ENCODE results near the gene TPSD1. TPM values are rescaled to one million over a fixed set of nuclear protein-coding genes. Genes with fewer than 3 reads are reported as not detected.
"Not testable (repeated sequence)": the region's sequence is repeated elsewhere in the genome, so short reads cannot be mapped to it uniquely, and the experiment has no call there.

The TPSD1 gene
- total and polyA plus RNA-seq, 2 experiments from 2014 or later: 0.17 TPM; not detected in 1

DNA sequence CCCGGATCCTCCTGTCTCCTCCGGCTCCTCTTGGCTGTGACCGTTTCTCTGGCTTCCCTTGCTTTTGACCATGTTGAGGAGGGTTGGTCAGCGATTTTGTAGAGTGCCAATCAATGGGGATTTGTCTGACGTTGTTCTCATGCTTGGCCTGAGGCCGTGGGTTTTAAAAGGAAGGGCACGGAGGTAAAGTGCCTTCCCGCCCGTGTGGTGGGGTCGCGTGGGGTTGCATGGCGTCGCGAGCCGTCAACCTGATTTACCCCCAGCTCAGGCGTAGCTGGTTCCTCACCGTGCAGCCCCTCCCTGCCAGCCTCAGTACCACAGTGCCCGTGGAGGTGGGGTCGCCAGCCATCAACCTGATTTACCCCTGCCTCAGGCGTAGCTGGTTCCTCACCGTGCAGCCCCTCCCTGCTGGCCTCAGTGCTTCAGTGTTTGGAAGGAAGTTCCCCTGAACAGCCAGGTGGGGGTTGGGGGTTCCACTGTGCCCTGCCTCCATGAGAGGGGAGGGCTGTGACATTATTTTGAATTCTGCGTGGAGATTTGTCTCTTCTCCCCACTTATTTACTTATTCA, 10.3 kb upstream of the TPSD1 start (continued):
- TF ChIP-seq, protein P1, sequence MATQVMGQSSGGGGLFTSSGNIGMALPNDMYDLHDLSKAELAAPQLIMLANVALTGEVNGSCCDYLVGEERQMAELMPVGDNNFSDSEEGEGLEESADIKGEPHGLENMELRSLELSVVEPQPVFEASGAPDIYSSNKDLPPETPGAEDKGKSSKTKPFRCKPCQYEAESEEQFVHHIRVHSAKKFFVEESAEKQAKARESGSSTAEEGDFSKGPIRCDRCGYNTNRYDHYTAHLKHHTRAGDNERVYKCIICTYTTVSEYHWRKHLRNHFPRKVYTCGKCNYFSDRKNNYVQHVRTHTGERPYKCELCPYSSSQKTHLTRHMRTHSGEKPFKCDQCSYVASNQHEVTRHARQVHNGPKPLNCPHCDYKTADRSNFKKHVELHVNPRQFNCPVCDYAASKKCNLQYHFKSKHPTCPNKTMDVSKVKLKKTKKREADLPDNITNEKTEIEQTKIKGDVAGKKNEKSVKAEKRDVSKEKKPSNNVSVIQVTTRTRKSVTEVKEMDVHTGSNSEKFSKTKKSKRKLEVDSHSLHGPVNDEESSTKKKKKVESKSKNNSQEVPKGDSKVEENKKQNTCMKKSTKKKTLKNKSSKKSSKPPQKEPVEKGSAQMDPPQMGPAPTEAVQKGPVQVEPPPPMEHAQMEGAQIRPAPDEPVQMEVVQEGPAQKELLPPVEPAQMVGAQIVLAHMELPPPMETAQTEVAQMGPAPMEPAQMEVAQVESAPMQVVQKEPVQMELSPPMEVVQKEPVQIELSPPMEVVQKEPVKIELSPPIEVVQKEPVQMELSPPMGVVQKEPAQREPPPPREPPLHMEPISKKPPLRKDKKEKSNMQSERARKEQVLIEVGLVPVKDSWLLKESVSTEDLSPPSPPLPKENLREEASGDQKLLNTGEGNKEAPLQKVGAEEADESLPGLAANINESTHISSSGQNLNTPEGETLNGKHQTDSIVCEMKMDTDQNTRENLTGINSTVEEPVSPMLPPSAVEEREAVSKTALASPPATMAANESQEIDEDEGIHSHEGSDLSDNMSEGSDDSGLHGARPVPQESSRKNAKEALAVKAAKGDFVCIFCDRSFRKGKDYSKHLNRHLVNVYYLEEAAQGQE (IDR thresholded peaks at IDR 0.05; ENCODE audit: unreplicated experiment): no peak

DNA sequence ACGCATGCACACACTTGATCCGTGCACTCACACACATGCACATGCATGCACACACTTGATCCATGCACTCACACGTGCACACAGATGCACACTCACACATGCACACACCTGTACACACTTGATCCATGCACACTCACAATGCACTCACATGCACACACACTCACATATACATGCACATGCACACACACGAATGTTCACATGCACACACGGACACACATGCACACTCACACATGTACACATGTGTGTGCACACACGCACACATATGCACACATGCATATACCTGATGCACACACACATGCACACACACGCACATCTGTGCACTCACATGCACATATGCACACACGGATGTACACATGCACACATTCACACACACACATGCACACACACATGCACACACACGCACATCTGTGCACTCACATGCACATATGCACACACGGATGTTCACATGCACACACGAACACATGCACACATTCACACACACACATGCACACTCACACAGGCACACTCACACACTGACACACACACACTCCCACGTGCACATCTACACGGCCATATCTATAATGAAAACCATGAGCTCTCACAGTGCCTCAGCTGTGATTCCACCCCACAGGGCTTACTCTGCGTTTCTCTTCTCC, 7.8 kb upstream of the TPSD1 start:
- H3K27ac Mint-ChIP-seq: not testable (repeated sequence)

DNA sequence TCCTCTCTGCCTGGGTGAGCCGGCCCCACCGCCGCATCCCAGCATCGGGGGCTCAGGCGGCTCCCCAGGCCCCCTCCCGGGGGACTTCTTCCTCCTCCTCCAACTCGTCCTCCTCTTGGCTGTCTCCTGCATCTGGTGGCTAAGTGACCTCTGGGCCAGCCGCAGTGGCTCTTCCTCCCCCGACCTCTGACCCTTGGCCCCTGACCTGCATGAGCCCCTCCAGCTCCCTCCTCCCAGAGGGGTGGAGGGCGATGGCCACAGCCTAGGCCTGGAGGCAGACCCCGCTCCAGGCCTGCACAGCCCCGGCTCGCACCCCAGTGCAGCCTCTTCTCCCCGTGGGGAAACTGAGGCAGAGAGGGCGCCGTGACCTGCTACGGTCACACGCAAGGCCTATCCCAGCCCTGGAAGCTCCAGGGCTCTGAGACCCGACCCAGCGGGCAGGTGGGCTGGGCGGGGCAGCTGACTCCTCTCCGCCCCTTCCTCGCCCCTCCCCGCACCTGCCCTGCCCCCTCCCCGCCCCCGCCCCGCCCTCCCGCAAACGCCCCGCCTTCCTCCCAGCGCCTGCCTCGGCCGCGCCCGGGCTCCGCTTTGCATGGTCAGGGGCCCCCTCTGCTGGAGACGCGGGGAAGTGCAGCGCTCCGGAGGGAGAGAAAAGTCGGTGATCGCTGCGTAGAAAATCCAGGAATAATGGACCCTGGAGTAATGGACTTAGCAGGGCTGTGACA, 6.7 kb upstream of the TPSD1 start:
- peak; percentile 71 for ATAC-seq
- not testable (repeated sequence) for H3K27ac Mint-ChIP-seq; H4K20me1 ChIP-seq (replicated peaks; ENCODE audit: insufficient read depth); DNase-seq (ENCODE audit: low spot score); H3F3A ChIP-seq (replicated peaks; ENCODE audit: low read depth); H3K79me2 ChIP-seq (replicated peaks; ENCODE audit: insufficient read depth); H3K4me1 Mint-ChIP-seq; H3K4me1 ChIP-seq (ENCODE audit: insufficient read depth); H3K27ac ChIP-seq (ENCODE audit: low read depth); H3K4me2 ChIP-seq; H3K36me3 ChIP-seq (ENCODE audit: insufficient read depth); H3K4me3 ChIP-seq; H2AFZ ChIP-seq; H3K9me2 ChIP-seq (ENCODE audit: insufficient read depth); H3K4me3 Mint-ChIP-seq; H3K36me3 Mint-ChIP-seq (ENCODE audit: low read depth); H3K9me3 Mint-ChIP-seq
- H3K27me3 ChIP-seq (ENCODE audit: insufficient read depth): peaks cover 19% of the 10 kb centered on the region; the same call in 1 of the 2 replicates
- H3K27me3 Mint-ChIP-seq (ENCODE audit: insufficient read depth, low read depth, poor library complexity): peaks cover 17% of the 10 kb centered on the region

More for the DNA sequence above, 7.8 kb upstream of the TPSD1 start:
- H3K36me3 Mint-ChIP-seq (ENCODE audit: low read depth); H3K9me3 Mint-ChIP-seq; H3F3A ChIP-seq (replicated peaks; ENCODE audit: low read depth); H4K20me1 ChIP-seq (replicated peaks; ENCODE audit: insufficient read depth); DNase-seq (ENCODE audit: low spot score); H3K4me1 Mint-ChIP-seq; H3K9me2 ChIP-seq (ENCODE audit: insufficient read depth); H3K4me2 ChIP-seq; H3K79me2 ChIP-seq (replicated peaks; ENCODE audit: insufficient read depth); H2AFZ ChIP-seq; H3K4me1 ChIP-seq (ENCODE audit: insufficient read depth); H3K4me3 ChIP-seq; H3K4me3 Mint-ChIP-seq; H3K27ac ChIP-seq (ENCODE audit: low read depth); H3K36me3 ChIP-seq (ENCODE audit: insufficient read depth); ATAC-seq: not testable (repeated sequence)
- peaks cover 17% of the 10 kb centered on the region for H3K27me3 Mint-ChIP-seq (ENCODE audit: insufficient read depth, low read depth, poor library complexity)
- H3K27me3 ChIP-seq (ENCODE audit: insufficient read depth): peaks cover 19% of the 10 kb centered on the region; the same call in 1 of the 2 replicates

DNA sequence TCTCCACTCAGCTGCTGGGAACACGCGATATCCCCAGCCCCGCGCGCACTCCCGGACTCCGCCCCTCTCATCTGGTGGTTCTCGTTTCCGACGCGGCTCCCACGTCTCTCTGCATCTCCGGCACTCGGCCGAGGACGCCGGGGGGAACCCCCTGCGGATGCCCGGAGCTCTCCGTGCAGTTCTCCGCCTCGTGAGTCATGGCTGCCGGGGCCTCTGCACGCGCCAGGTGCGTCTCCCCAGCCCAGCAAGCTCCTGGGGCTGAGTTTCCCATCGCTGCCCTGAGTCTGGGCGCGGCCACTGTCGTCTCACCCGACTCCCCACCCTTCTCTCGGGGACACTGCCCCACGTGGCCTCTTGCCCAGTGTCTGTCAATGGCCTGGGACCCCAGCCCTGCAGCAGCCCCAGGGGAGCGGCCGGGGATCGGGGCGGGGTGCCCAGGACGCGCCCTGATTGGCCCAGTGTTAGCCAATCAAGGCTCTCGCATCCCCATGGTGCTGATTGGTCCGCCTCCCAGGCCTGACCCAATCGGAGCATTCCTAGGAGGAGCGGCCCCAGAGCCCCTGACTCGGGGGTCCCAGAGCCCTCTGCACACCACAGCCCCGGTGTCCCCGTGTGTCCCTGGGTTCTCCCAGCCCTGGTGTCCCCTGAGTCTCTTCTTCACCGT, 2.0 kb upstream of the TPSD1 start:
- H3K4me1 ChIP-seq (ENCODE audit: insufficient read depth); DNase-seq (ENCODE audit: low spot score); H2AFZ ChIP-seq; H3F3A ChIP-seq (replicated peaks; ENCODE audit: low read depth); H3K36me3 ChIP-seq (ENCODE audit: insufficient read depth); H3K79me2 ChIP-seq (replicated peaks; ENCODE audit: insufficient read depth); H3K9me2 ChIP-seq (ENCODE audit: insufficient read depth); H3K27me3 Mint-ChIP-seq (ENCODE audit: insufficient read depth, low read depth, poor library complexity); H3K36me3 Mint-ChIP-seq (ENCODE audit: low read depth); H3K27ac Mint-ChIP-seq; H3K4me3 ChIP-seq; H3K4me2 ChIP-seq; H3K9me3 Mint-ChIP-seq; H3K4me3 Mint-ChIP-seq; H4K20me1 ChIP-seq (replicated peaks; ENCODE audit: insufficient read depth); H3K27ac ChIP-seq (ENCODE audit: low read depth); H3K4me1 Mint-ChIP-seq; H3K27me3 ChIP-seq (ENCODE audit: insufficient read depth): not testable (repeated sequence)
- peak; percentile 83 for ATAC-seq

DNA sequence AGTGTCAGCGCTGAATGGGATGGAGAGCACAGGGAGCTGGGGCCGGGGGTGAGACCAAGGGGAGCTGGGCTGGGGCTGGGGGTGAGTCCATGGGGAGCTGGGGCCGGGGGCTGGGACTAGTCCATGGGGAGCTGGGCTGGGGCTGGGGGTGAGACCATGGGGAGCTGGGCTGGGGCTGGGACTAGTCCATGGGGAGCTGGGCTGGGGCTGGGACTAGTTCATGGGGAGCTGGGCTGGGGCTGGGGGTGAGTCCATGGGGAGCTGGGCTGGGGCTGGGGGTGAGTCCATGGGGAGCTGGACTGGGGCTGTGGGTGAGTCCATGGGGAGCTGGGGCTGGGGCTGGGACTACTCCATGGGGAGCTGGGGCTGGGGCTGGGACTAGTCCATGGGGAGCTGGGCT, 1.0 kb upstream of the TPSD1 start:
- not testable (repeated sequence) for H3K4me1 ChIP-seq (ENCODE audit: insufficient read depth); H2AFZ ChIP-seq; H3K36me3 ChIP-seq (ENCODE audit: insufficient read depth); H3K4me1 Mint-ChIP-seq; H3K4me3 ChIP-seq; H3K36me3 Mint-ChIP-seq (ENCODE audit: low read depth); H3K79me2 ChIP-seq (replicated peaks; ENCODE audit: insufficient read depth); H3K27ac ChIP-seq (ENCODE audit: low read depth); ATAC-seq; DNase-seq (ENCODE audit: low spot score); H3K27me3 ChIP-seq (ENCODE audit: insufficient read depth); H3K9me3 Mint-ChIP-seq; H3K4me2 ChIP-seq; H3K27ac Mint-ChIP-seq; H4K20me1 ChIP-seq (replicated peaks; ENCODE audit: insufficient read depth); H3K9me2 ChIP-seq (ENCODE audit: insufficient read depth); H3F3A ChIP-seq (replicated peaks; ENCODE audit: low read depth); H3K4me3 Mint-ChIP-seq
- H3K27me3 Mint-ChIP-seq (ENCODE audit: insufficient read depth, low read depth, poor library complexity): peaks cover 13% of the 10 kb centered on the region
